GM21529 (cell line): ENCODE results near the gene TAGLN.

Experiments used
- ATAC-seq: cut with Tn5 transposase; IDR thresholded peaks from one replicate; pipeline ENCODE4 v1.9.1; 2021; ENCODE audit not compliant: unreplicated experiment

TAGLN gene

DNA sequence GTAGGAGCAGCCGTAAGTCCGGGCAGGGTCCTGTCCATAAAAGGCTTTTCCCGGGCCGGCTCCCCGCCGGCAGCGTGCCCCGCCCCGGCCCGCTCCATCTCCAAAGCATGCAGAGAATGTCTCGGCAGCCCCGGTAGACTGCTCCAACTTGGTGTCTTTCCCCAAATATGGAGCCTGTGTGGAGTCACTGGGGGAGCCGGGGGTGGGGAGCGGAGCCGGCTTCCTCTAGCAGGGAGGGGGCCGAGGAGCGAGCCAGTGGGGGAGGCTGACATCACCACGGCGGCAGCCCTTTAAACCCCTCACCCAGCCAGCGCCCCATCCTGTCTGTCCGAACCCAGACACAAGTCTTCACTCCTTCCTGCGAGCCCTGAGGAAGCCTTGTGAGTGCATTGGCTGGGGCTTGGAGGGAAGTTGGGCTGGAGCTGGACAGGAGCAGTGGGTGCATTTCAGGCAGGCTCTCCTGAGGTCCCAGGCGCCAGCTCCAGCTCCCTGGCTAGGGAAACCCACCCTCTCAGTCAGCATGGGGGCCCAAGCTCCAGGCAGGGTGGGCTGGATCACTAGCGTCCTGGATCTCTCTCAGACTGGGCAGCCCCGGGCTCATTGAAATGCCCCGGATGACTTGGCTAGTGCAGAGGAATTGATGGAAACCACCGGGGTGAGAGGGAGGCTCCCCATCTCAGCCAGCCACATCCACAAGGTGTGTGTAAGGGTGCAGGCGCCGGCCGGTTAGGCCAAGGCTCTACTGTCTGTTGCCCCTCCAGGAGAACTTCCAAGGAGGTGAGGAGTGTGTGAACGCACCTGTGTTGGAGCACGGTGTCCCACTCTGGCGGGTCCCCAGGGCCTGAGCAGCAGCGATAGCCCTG lies at the start of gene TAGLN:
TSS of gene TAGLN (plus strand) at position 318 of the 863 bp plus-strand sequence. CDS start 3,644 bp downstream, outside the sequence.
- ATAC-seq: no peak

DNA sequence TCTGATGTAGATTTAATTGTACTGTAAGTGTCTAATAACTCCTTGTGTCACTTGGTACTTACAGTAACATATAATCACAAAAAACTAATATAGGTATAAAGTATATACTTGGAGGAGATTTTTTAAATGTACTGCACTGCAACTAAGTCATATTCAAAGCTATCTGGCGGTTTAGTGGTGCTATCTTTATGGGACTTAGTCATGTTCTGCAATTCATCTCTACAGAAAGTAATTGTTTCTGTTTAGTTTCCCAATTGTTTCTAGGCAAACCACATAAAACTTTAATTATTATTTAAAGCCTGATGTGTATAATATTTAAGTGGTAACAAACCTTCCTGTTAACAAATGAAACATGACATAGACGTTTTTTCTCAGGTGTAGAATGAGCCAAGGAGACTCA lies 47.1 kb upstream of the TAGLN start:
- ATAC-seq: no peak

DNA sequence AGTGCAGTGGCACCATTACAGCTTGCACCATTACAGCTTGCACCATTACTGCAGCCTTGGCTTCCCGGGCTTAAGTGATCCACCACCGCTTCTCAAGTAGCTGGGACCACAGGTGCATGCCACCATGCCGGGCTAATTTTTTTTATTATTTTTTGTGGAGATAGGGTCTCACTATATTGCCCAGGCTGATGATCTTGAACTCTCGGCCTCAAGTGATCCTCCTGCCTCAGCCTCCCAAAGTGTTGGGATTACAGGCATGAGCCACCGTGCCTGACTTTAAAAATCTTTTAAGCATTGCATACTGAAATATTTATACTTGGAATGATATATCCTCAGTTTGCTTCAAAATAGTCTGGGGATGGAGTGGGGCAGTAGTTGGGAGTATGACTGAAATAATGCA lies 44.7 kb upstream of the TAGLN start:
- no peak for ATAC-seq

DNA sequence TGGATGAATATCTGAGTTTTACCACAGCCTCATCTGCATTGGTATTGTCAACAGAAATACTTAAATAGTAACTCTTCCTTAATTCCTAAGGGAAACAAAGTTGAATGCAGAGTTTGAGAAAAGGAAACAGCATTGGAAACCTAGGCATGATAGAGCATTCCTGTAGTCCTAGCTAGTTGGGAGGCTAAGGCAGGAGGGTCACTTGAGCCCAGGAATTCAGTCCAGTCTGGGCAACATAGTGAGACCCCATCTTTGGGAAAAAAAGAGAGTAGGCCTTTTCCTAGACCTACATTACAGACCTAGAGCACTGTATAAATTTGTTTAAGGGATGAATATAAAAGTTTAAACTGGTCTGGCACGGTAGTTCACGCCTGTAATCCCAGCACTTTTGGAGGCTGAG lies 41.7 kb upstream of the TAGLN start:
- no peak for ATAC-seq

DNA sequence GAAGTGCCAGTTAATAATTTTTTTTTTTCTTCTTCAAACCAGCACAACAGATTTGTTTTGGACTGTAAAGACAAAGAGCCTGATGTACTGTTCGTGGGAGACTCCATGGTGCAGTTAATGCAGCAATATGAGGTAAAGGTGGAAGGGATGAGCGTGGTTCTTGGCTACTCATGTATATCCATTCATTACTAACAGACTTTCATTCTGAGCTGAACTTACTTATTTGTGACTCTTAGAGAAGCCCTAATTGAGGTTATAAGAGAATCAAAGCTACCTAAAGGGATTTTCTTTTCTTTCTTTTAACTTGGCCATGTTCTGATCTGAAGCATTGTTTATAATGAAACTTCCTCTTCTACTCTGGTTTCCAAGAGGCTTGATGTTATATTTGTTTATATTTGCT lies 39.3 kb upstream of the TAGLN start:
- ATAC-seq: no peak

DNA sequence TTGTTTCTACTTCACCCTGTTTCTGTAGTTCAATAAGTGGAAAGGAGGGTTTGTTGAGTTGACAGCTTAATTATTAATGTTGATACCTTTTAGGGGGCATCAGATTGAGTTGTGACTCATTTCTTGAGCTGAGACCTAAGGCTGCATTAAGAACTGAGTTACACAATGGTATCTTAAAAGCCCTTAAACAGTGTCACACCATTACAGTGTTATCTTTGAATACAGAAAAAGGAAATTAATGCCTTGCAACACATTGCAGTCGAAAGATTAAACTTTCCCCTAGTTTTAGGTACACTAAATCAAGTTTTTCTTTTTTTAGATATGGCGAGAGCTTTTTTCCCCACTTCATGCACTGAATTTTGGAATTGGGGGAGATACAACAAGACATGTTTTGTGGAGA lies 38.3 kb upstream of the TAGLN start:
- no peak for ATAC-seq

DNA sequence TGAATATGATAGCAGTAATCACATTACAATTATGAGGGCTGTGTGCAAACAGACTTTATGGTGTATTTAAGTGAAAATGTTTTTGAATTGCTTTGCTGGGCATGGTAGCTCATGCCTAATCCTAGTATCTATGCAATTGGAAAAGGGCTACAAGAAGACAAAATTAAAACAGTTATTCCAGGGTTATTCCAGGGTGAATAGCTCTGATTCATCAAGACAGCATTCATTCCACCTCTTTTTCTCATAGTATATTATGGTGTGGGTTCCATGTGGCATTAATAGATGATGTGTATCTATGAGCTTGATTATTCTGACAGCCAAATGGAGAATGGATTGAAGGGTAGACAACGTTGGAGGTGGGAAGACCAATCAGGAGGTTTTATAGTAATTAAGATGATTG lies 32.7 kb upstream of the TAGLN start:
- ATAC-seq: no peak

DNA sequence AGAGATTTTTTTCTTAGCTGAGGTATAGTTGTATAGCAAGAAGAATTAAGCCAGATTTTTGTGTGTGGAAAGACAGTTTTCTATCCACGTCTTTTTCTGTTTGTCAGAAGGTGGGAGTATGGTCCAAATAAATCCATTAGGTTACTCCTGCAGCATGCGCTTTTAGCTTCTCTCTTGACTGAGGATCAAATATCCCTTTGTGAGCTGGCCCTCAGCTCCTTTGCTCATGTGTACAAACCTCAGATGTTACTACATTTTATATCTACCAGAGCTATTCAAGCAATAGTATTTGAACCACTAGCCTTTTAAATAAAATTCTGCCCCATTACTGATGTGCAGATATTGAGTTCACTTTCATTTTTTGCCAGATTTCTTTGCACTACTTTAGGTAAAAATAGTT lies 29.4 kb upstream of the TAGLN start:
- ATAC-seq: no peak

DNA sequence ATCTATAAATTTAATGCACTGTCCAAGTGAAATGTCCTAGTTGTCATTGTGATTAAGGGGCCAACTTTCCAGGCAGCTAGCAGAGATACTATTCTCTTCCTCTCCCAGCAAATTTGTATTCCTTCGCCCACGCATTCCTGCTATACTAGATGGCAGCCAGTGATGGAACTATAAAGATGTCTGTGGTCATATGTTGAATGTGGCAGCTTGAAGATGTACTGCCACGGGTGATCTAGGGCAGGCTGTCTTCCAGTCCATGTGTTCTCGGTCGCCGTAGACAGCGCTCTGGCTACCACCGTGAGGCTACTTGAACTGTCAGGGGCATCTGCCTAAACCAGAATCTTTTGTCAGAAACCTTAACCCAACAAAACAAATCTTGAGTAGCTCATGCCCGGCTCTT lies 29.0 kb upstream of the TAGLN start:
- ATAC-seq: no peak

DNA sequence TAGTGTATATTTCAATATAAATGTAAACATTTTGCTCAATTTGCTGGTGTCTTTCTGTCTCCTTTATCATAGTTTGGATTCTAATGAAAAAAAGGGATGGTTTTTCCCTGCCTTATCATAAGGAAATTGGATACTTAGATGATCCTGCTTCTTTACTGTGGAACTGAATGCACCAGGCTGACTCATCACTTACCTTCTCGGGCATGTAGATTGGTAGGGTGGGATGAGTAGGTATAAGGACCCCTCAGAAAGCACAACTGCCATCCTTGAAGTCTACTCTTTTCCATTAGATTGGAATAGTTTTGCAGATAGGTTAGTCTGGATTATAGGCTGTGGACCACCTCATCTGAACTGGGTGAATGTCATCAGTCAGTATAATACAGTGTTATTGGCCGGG lies 28.2 kb upstream of the TAGLN start:
- ATAC-seq: no peak

DNA sequence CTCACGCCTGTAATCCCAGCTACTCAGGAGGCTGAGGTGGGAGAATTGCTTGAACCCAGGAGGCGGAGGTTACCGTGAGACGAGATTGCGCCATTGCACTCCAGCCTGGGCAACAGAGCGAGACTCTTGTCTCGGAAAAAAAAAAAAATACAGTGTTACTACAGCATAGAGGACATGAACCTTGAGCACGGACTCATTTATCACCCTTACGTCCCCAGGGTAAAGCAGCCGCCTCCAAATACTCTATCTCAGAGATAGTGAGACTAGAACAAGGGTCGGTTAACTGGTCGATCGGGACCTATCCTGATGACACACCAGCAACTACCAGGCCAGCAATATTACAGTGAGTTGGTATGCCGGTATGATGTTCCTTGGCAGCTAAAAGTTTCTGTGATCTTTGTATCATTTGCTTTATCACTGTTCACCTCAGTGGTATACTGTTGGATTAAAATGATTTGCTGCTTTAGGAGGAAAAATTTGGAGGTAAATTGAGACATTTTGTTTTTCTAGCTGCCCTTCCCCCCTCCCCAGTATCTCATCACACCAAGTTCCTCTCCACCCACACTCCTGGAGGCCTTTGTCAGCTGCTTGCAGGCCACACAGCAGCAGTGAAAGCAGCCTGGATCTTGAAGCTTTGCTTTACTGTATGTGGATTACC lies 27.6 kb upstream of the TAGLN start:
- ATAC-seq: no peak

DNA sequence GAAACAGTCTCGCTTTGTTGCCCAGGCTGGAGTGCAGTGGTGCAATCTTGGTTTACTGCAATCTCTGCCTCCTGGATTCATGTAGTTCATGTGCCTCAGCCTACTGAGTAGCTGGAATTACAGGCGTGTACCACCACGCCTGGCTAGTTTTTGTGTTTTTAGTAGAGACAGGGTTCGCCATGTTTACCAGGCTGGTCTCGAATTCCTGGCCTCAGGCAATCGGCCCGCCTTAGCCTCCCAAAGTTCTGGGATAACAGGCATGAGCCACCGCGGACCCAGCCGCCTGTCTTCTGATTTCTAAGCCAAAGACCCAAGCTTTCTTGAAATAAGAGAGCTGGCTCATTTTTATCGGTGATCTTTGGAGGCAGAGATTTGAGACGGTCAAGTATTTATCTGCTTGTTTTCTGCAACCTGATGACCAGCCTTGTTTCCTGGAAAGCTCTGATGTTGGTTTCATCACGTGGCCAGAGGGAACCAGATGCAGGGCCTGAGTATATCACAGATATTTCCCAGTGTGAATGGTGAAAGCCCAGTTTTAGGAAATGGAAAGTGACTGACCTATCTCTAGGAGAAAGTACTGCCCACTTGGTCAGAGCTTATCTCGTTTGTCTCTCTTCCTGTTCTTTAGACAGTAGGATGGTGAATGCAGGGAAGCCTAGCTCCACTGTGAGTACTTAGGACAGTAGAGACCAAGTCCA lies 26.3 kb upstream of the TAGLN start:
- no peak for ATAC-seq

DNA sequence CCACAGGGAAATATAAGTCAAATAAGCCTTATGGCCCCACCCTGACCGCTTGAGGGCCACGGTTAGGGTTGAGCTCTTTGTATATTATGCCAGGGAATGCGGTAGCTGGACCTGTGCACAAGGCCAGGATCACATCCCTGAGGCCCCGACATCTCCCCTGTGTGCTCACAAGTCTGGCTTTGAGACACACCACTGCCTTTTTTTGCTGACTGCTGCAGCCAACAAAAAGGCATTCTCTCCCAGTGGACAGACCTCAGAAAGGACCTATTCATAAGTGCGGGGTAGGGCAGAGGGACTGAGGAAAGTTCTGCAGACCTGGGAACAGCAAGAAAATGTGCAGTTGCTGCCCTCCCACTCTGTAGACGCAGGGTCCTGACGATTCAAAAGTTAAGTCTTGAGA lies 24.1 kb upstream of the TAGLN start:
- no peak for ATAC-seq

DNA sequence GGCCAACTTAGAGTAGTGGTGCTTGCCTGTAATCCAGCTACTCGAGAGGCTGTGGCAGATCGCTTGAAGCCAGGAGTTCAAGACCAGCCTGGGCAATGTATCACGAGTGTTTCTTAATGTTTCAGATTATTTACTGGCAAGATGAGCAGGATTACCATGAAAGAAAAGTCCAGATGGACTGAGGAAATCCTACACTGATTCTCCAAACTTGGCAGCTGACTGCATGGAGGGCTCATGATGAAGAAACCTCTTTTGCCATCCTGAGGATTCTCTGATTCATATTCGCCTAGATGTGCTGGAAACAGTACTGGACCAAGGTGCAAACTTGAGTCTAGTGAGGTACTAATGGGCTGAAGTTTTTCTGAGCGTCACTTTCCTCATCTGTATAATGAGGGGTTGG lies 23.4 kb upstream of the TAGLN start:
- no peak for ATAC-seq

DNA sequence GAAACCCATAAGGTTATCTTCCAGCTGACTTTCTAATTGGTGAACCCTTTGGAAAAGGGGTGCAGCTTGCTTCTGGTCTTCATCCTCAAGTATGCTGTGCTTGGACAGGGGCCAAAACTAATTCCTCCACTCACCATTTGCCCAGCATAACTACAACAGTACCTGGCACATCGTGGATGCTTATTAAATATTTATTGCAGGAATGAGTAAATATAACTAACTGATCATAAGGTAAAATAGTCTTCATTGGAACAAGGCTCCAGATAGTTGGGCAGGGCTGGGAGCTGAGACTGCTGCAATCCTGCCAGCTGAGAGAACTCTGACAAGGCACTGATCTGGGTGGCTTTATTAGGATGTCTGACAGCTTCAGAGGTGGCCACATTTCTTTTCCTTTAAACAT lies 23.0 kb upstream of the TAGLN start:
- no peak for ATAC-seq

DNA sequence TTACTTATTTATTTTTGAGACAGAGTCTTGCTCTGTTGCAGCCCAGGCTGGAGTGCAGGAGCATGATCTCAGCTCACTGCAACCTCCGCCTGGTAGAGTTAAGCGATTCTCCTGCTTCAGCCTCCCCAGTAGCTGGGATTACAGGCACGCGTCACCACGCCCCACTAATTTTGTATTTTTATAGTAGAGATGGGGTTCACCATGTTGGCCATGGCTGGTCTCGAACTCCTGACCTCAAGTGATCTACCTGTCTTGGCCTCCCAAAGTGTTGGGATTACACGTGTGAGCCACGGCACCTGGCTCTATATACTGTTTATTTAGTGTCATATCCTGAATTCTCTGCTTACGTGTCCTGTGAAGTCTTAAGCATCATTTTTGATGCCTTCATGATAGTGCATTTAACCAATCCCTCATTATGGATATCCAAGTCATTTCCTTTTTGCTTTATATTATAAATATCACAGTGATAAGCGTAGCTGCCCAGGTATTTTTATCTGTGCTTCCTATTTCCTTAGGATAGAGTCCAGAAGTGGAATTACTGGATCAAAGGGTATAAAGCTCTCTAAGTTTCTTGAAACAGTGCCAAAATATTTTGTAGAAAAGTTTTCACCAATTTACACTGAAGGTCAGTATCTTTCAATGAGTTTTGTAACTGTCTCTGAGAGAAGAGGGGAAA lies 21.5 kb upstream of the TAGLN start:
- no peak for ATAC-seq

DNA sequence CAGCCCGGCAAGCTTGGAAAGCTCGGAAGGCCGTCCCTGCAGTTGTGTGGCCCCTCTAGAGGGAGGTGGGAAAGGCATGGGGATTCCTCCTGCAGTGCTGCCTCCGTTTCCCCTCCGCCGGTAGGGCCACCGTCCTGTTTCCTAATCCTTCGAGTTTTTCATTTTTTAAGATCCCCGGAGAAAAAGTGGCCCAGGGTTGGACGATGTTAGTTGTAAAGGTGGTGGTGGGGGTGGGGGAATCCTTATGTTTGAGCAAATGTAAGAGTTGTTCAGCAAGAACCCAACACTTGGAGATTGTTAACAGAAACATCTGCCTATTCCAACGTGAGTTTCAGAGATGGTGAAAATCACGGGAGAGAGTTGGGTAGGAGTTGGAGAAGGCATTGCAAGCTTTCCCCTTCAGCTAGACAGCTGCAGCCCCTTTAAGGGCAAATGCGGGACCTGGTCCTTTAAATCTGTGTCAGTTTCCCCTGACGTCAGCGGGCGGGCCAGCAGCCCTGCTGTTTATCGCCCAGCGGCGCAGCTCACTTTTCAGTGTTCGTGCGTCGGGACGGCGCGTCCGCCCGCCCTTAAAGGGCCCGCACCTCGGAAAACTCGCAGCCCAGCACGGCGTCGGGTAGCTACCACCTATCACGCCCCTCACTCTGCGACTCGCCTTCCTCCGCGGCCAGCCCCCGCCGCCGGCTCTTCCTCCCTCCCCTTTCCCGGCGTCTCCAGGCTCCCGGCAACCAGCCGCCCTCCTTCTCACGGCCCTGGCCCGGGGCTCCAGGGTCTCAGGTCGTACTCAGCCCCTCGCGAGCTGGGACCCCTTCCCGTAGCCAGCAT lies 20.7 kb upstream of the TAGLN start, which contains the start of gene SIDT2:
TSS of gene SIDT2 (plus strand) at position 534 of the 825 bp plus-strand sequence. CDS start 521 bp downstream, outside the sequence.
- peak; percentile 88 for ATAC-seq

DNA sequence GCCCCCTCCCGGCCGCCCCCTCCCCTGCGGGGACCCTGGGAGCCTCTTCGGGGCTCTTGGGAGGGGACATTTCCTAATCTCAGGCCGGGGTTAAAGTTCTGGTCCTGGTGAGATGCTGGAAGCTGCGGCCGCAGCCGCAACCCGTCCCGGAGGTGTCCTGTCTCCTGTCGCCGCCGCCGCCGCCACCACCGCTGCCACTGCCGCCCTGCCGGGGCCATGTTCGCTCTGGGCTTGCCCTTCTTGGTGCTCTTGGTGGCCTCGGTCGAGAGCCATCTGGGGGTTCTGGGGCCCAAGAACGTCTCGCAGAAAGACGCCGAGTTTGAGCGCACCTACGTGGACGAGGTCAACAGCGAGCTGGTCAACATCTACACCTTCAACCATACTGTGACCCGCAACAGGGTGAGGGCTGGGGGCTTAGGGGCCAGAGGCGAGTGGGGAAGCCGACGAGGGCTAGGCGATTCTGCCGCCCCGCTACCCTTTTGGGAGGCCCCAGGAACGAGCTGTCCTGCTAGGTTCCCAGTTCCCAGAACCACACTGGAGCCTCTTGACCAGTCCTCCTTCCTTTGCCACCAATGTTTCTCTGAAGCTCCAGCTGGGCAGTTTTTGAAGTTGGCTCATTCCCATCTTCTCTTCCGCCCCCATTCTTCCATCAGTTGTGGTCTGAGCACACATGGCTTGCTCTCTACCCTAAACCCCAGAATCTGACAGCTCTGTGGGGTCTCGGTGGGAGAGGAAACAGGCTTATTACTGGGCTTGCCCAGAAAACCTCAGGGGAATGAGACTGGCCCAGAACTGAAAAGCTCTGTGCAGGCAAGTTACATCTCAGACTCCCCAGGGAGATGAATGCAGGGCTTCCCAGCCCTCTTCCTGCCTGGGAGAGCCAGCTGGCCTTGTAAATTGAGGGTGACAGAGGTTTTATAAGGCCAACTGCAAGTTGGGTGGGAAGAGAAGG lies 19.8 kb upstream of the TAGLN start:
- peak; percentile 29 for ATAC-seq

DNA sequence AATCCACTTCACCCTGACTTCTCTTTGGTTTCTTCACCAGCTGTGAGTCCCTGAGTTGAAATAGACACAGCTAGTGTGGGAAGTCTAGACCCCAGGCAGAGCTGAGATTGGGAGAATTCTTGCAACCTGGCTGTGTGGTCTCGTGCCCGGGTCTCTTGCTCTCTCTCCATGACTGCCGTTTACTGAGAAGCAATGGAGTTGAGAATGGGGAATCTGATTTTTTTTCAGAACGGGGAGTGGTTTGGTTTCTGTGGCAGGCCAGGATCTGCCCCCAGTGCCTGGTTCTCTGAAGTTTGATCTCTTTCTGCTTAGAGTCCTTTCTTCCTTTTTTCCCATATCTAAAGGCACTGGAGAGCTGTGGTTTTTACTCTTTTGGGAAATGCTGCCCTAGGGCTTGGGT lies 19.1 kb upstream of the TAGLN start:
- ATAC-seq: no peak
